Lower leg skin (tissue), 4 donors: Measurements from ENCODE around the gene EFS. TPM values are rescaled to one million over a fixed set of nuclear protein-coding genes. Genes with fewer than 3 reads are reported as not detected.

Experiments used
- DNase-seq, 2 donors: peaks; one replicate each; pipeline ENCODE4 v3.0.0-alpha.2; 2019; ENCODE audit warnings: low spot score in 2 of 2
- H3K4me3 ChIP-seq: fragments of 200-600 bp; sonication (generic); 2 replicates; pipeline ENCODE4 v1.5.1; 2017; ENCODE audit warnings: mild to moderate bottlenecking, low read depth; ENCODE audit not compliant: poor library complexity, severe bottlenecking
- CTCF ChIP-seq, 3 donors: fragments of 450-650 bp; IDR thresholded peaks; one replicate each; pipeline ENCODE4 v1.5.1; 2016; ENCODE audit warnings: antibody characterized with exemption in 3 of 3, mild to moderate bottlenecking in 3 of 3, moderate library complexity in 2 of 3
- POLR2A ChIP-seq, 2 donors: fragments of 450-650 bp; IDR thresholded peaks; one replicate each; pipeline ENCODE4 v1.6.1; 2016 to 2017; ENCODE audit warnings: antibody characterized with exemption in 2 of 2, mild to moderate bottlenecking in 1 of 2, moderate library complexity in 1 of 2
- WGBS, 2 donors: methylation state at CpG; one replicate each; pipeline ENCODE4 v1.1.5; 2018; 5-methylcytosine and 5-hydroxymethylcytosine counted together
- intact Hi-C: fragments of 100-400 bp; cut with DNase I; formaldehyde crosslinking; loops from one replicate; pipeline ENCODE4 v1.15.0; 2023; ENCODE audit warnings: low total_unique reads
- total RNA-seq, 4 donors: library from RNA; depleted of rRNA; stranded (reverse); fragments of >200 nt; gene quantifications; one replicate each; pipeline ENCODE4 v1.1.0, GENCODE V29; 2016

Gene EFS
- total RNA-seq, 4 donors from 2014 or later: 38.7 to 73.2 (median 53.5) TPM

GRCh38 chr14:23371865-23372264 lies 6.9 kb upstream of the EFS start:
- intact Hi-C loops: no loop called here
- no peak overlapping the region for H3K4me3 ChIP-seq
- WGBS, 2 donors: 100% methylated on average over 1 of the region's 1 CpG
- DNase-seq: no peak
- TF ChIP-seq CTCF (IDR thresholded peaks at IDR 0.05) (no peak), POLR2A (IDR thresholded peaks at IDR 0.05) (no peak)

- TF ChIP-seq CTCF (IDR thresholded peaks at IDR 0.05) (no peak), POLR2A (IDR thresholded peaks at IDR 0.05) (no peak)
- WGBS, 2 donors: 29 to 33% methylated on average over 1 of the region's 1 CpG
- intact Hi-C loops: no loop called here
- no peak for DNase-seq
- H3K4me3 ChIP-seq: no peak overlapping the region
Observed at GRCh38 chr14:23370221-23370620, 5.2 kb upstream of the EFS start.

GRCh38 chr14:23366426-23366921 lies 1.5 kb upstream of the EFS start:
- TF ChIP-seq POLR2A (IDR thresholded peaks at IDR 0.05) (no peak), CTCF (IDR thresholded peaks at IDR 0.05) (no peak)
- WGBS, 2 donors: 13 to 14% methylated on average over 34 of the region's 34 CpGs
- DNase-seq: peak; percentile 69 to 91
- H3K4me3 ChIP-seq: no peak overlapping the region
- intact Hi-C loops: no loop called here

DNA sequence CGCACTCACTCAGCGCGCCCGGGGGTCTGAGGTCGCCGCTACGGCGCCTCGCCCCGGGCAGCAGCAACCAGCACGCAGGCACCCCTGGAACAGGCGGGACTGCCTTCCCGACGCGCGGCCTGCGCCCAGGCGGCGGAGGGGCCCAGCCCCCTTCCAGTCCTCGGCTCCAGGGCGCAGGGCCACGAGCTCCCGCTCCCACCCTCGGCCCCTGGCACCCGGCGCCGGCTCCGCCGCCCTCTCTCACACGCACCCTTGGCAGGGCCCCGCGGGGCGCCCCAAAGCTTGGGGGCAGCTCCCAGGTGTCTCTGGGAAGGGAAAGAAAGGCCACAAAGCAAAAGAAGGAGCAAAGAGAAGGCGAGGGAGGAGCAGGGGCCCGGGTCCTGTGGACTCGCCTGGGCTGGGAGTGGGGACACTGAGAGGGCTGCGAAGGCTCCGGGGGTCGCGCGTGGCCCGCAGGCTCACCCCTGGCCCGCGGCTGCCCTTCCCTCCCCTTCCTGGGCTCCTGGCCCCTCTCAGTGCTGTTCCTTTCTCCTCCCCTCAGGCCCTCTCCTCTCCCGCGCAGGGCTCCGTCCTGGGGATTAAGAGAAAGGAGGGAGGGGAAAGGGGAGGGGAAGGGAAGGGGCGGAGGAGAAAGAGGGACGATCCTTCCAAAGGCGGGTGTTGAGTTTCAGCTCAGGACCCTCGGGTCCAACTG lies 907 bp upstream of the EFS start:
- peak; percentile 51 to 91 for DNase-seq
- peak overlapping the region; percentile 72 for H3K4me3 ChIP-seq
- TF ChIP-seq POLR2A (IDR thresholded peaks at IDR 0.05) (no peak), CTCF (IDR thresholded peaks at IDR 0.05) (no peak)
- 2 to 6% methylated on average over 18 to 47 of the region's 51 CpGs for WGBS, 2 donors
- intact Hi-C loops: no loop called here

- peak; percentile 72 to 93 for DNase-seq
- TF ChIP-seq POLR2A (IDR thresholded peaks at IDR 0.05) (no peak), CTCF (IDR thresholded peaks at IDR 0.05) (no peak)
- intact Hi-C loops: no loop called here
- 8 to 14% methylated on average over 21 of the region's 21 CpGs for WGBS, 2 donors
- peak overlapping the region; percentile 72 for H3K4me3 ChIP-seq
Observed at GRCh38 chr14:23364164-23365035, 572 bp downstream of the EFS start.
